ENCODE results near the gene TBX21.

The TBX21 gene

DNA sequence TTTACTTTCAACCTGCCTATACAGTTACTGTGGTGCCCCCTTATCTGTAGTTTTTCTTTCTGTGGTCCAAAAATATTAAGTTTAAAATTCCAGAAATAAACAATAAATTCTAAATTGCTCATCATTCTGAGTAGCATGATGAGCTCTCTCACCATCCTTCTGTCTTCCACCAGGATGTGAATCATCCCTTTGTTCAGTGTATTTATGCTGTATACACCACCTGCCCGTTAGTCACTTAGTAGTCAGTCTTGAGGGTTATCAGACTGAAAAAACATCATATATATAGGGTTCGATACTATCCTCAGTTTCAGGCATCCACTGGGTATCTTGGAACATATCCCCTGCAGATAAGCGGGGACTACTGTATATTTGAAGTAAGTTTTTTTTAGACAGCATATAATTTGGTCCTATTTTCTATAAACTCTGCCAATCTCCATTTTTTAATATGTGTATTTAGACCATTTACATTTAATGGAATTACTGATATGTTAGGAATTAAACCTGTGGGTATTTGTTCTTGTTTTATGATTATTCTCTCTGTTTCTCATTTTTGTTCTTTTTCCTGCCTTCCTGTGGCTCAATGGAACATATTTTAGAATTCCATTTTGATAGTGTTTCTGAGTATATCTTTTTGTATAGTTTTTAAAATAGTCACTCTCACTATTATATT, 31.0 kb downstream of the TBX21 start:
- TF ChIP-seq, protein P1, sequence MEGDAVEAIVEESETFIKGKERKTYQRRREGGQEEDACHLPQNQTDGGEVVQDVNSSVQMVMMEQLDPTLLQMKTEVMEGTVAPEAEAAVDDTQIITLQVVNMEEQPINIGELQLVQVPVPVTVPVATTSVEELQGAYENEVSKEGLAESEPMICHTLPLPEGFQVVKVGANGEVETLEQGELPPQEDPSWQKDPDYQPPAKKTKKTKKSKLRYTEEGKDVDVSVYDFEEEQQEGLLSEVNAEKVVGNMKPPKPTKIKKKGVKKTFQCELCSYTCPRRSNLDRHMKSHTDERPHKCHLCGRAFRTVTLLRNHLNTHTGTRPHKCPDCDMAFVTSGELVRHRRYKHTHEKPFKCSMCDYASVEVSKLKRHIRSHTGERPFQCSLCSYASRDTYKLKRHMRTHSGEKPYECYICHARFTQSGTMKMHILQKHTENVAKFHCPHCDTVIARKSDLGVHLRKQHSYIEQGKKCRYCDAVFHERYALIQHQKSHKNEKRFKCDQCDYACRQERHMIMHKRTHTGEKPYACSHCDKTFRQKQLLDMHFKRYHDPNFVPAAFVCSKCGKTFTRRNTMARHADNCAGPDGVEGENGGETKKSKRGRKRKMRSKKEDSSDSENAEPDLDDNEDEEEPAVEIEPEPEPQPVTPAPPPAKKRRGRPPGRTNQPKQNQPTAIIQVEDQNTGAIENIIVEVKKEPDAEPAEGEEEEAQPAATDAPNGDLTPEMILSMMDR (IDR thresholded peaks at IDR 0.05), result no peak

DNA sequence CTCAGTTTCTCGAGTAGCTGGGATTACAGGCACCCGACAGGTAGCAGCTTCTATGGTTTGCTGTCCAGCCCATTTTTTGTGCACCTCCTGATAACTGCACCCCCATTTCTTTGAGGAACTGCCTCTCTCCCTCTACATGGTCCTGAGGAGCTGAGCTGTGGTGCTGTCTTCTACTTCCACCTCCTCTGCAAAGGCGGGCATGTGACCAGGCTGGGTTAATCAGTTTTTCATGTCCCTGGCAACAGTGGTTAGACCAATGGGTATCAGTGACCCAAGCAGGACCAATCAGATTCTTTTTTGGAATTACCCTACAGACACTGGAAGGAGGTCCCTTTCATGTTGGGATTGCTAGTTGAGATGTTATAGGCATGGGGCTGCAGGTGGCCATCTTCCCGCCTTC, 41.3 kb downstream of the TBX21 start:
- TF ChIP-seq, protein P1 (IDR thresholded peaks at IDR 0.05), result no peak

DNA sequence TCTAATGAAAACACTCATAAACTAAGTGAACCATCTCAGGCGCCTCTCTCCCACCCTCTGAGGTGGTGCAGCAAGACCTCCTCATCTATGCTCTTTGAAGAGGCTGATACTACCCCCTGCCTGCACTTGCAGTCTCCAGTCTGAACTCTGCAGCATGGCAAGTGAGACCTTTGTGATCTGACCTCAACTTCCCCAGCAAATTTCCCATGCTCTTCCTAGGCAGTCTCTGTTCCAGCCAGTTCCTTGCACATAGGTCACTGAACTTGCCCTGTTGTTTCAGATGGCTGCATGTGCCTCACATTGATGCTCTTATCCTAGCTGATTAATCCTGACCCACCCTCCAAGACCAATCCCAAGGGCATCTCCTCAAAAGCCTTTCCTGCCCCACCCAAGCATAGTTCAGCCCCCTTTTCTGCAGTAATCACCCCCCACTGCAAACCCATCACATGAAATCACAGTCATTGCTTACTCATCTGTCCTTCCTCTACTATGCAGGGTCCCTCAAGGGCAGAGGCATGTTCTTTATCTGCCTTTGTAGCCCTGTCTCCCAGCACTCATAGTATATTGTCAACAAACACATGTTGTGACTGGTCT, 42.0 kb downstream of the TBX21 start:
- TF ChIP-seq, protein P1 (IDR thresholded peaks at IDR 0.05), result no peak

DNA sequence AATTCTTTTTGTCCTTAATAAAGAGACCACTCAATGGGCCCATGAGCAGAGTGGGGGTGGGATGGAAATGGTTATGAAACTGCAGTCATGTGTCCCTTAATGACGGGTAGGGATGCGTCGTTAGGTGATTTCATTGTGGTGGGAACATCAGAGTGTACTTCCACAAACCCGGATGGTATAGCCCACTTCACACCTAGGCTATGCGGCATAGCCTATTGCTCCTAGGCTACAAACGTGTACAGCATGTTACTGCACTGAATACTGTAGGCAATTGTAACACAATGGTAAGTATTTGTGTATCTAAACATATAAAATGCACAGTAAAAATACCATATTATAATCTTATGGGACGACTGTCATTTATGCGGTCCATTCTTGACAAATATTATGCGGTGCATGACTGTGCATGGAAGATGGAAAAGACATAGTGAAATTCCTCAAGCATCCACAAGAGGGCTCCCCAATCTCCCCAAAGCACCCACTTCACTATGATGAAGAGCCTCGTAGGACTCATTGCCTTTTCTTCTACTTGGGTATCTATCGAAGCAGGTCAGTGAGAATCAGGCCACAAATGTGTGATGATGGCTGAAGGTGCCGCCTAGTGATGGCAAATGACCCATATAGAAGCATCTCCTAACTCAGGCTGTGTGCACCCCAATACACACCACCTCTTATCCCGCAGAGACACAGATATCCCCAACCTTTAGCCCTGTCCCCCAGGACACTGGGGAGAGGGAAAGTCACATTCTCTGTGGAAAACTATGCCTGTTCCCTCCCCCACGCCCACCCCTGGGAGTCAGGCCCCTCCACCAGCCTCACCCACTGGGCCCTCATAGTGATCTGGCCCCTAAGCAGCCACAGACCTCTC, 43.5 kb downstream of the TBX21 start:
- TF ChIP-seq, protein P1 (IDR thresholded peaks at IDR 0.05), result peak; percentile 74

DNA sequence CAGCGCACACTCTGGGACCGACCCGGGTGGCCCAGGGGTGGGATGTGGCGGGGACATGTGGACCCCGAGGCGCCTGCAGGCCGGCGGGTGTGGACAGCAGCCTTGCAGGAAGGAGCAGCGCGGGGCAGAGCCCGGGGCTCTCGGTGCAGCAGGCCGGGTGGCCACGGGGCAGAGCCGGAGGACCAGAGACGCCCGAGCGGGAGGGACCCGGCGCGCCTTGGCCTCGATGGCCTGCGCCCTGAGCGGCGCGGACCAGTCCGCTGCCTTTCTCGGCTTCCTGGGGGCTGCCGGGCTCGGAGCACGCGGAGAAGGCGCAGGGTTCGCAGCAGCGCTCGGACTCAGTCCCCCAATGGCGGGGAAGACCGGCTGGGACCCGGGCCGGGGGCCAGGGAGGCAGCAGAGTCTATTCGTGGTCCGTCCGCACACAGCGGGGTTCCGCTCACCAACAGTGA, 45.2 kb downstream of the TBX21 start:
- TF ChIP-seq, protein P1 (IDR thresholded peaks at IDR 0.05), result no peak

DNA sequence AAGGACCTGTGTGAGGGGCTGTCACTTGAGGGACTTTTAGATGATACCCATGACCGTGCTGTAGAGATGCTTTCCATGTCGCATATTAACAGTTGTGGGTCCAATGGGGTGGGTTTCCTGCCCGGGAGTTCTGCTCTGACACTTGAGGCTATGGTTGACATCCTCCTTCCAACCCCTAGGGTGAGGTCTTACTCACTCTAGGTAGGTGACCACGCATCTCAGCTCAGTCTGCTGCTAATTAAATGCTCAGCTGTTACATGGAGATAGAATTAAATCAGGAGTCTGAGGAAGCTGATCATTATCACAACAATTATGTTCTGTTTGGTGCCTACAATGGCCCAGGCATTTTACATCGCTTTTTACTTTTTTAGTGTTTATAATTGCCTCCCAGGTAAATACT, 48.4 kb downstream of the TBX21 start:
- TF ChIP-seq, protein P1 (IDR thresholded peaks at IDR 0.05), result no peak

DNA sequence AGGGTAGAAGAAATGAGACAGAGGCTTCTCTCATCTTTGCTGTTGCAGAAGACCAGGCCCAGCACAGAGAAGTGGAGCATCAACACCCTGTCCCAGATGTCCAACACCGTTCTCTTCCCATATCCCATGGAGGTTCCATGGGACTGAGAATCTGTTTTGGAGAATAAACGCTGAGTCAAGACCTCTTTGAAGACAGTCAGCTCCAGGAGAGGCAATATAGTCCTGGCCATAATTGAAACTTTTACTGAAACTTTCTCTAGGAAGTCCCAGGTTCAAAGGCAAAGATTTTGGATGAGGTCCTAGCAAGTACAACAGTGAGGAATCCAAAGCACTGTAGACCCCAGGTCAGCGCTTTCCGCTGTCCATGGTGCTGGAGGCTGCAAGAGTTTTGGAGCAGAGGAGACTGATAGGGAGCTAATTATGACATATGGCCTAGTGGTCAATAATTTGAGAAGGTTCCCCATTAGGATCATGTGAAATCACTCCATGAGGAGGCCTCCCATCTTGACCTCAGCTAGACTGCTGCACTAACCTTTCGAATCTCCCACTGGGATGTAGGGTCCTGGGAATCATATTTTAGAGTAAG, 52.6 kb downstream of the TBX21 start:
- TF ChIP-seq, protein P1 (IDR thresholded peaks at IDR 0.05), result no peak
